Pancreas (tissue), 10 donors: ENCODE results near the gene KCTD18. TPM values are rescaled to one million over a fixed set of nuclear protein-coding genes. Genes with fewer than 3 reads are reported as not detected.

Experiments
- ATAC-seq, 4 donors: fragments of 200-7000 bp; cut with Tn5 transposase; one replicate each; pipeline versions ENCODE4 v1.8.0 to v1.9.1; 2020; ENCODE audit warnings: mild to moderate bottlenecking in 4 of 4, moderate library complexity in 4 of 4
- DNase-seq, 6 donors: peaks; one replicate each; pipeline ENCODE4 v3.0.0-alpha.2; 2020
- FAIRE-seq: peaks from 2 replicates; lab custom pipeline; 2012; peaks lifted over from hg19 to GRCh38; lab: Jason Lieb, UNC
- H3K27ac ChIP-seq, 4 donors: fragments of 200-600 bp; sonication (generic); 1 replicate in 3 of 4; 2 replicates in 1 of 4; pipeline versions ENCODE4 v1.5.0 to v1.8.0; 2020
- H3K27me3 ChIP-seq, 4 donors: fragments of 200-600 bp; one replicate each; pipeline ENCODE4 v1.8.0; 2021
- H3K36me3 ChIP-seq, 3 donors: fragments of 200-600 bp; sonication (generic) in 1 of 3; one replicate each; pipeline versions ENCODE4 v1.5.0 to v1.8.0; 2020 to 2021
- H3K4me1 ChIP-seq, 3 donors: fragments of 200-600 bp; one replicate each; pipeline ENCODE4 v1.8.0; 2021
- H3K4me3 ChIP-seq, 4 donors: fragments of 200-600 bp; sonication (generic) in 2 of 4; one replicate each; pipeline versions ENCODE4 v1.5.0 to v1.8.0; 2020 to 2021
- H3K9me3 ChIP-seq, 4 donors: fragments of 200-600 bp; one replicate each; pipeline ENCODE4 v1.8.0; 2021
- WGBS, 2 donors: extraction: QIAGEN DNeasy Blood & Tissue Kit; methylation state at CpG; one replicate each; pipeline ENCODE4 v1.1.7; 2013; 5-methylcytosine and 5-hydroxymethylcytosine counted together
- intact Hi-C, 3 donors: fragments of 100-400 bp; cut with DNase I; formaldehyde crosslinking; loops; one replicate each; pipeline versions ENCODE4 v1.11.1 to v1.14.2; 2022
- polyA plus RNA-seq, 2 donors: library from polyadenylated mRNA; stranded (reverse); fragments of 200-250 nt; gene quantifications; one replicate each; pipeline ENCODE4 v1.2.3, GENCODE V29; 2013
- total RNA-seq, 6 donors: library from RNA; stranded (reverse); fragmentation: NEBNext Ultra II Directional in 4 of 6; extraction: Animal tissue kit (Norgen Biotek cat#: 25700) in 4 of 6; gene quantifications; one replicate each; pipeline versions ENCODE4 v1.2.1 to v1.2.4, GENCODE V29; 2021 to 2023
- TF ChIP-seq, protein P1 (sequence below), 4 donors: fragments of 200-600 bp; sonication (generic) in 3 of 4; IDR thresholded peaks; one replicate each; pipeline versions ENCODE4 v1.5.0 to v1.8.0; 2021; ENCODE audit warnings: antibody characterized with exemption in 4 of 4
- donor health status: healthy with polysubstance abuse.
- donor health status: DM: no; HTN: no; CAD: no; lungs with moderate emphysema.
- donor health status: DM: no; HTN: no; CAD: no.
- donor health status: control.
- donor health status: control.
- donor health status: Bipolar disorder and iron deficiency.
- donor health status: DM: yes; HTN: yes; CAD: no.
- donor health status: DM: no; HTN: no; CAD: no.
- donor health status: DM: no; HTN: no; CAD: no.
- donor health status: DM: yes; HTN: yes; CAD: no.

Gene KCTD18
- total and polyA plus RNA-seq, 8 donors, result 5.0 to 13.5 (median 9.7) TPM

DNA sequence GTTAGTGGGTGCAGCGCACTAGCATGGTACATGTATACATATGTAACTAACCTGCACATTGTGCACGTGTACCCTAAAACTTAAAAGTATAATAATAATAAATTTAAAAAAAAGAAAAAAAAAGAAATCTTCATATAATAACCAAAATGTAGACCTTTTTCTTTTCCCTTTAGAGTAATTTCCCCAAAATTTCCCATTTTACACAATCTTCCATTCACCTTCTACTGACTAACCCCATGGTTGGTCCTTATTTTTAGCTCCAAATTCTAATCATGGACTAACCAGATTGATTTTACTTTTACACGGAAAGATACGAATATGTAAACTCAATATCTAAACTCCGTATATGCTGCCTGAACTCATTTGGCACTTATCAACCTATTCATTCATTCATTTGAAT is 7.7 kb downstream of the KCTD18 start:
- no peaks in the 10 kb centered on the region for H3K27me3 ChIP-seq
- intact Hi-C loops, result no loop called here
- 95 to 97% methylated on average over 5 of the region's 5 CpGs for WGBS, 2 donors
- DNase-seq (no peak), FAIRE-seq (no peak), ATAC-seq (no peak)
- no peak overlapping the region for H3K4me3 ChIP-seq
- H3K36me3 ChIP-seq, result peaks cover 0 to 4% (median under 1%) of the 10 kb centered on the region in 3 donors
- TF ChIP-seq, protein P1, sequence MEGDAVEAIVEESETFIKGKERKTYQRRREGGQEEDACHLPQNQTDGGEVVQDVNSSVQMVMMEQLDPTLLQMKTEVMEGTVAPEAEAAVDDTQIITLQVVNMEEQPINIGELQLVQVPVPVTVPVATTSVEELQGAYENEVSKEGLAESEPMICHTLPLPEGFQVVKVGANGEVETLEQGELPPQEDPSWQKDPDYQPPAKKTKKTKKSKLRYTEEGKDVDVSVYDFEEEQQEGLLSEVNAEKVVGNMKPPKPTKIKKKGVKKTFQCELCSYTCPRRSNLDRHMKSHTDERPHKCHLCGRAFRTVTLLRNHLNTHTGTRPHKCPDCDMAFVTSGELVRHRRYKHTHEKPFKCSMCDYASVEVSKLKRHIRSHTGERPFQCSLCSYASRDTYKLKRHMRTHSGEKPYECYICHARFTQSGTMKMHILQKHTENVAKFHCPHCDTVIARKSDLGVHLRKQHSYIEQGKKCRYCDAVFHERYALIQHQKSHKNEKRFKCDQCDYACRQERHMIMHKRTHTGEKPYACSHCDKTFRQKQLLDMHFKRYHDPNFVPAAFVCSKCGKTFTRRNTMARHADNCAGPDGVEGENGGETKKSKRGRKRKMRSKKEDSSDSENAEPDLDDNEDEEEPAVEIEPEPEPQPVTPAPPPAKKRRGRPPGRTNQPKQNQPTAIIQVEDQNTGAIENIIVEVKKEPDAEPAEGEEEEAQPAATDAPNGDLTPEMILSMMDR (IDR thresholded peaks at IDR 0.05), result no peak
- H3K4me1 ChIP-seq, result no peaks in the 10 kb centered on the region
- H3K9me3 ChIP-seq, result no peaks in the 10 kb centered on the region
- no peak overlapping the region for H3K27ac ChIP-seq

DNA sequence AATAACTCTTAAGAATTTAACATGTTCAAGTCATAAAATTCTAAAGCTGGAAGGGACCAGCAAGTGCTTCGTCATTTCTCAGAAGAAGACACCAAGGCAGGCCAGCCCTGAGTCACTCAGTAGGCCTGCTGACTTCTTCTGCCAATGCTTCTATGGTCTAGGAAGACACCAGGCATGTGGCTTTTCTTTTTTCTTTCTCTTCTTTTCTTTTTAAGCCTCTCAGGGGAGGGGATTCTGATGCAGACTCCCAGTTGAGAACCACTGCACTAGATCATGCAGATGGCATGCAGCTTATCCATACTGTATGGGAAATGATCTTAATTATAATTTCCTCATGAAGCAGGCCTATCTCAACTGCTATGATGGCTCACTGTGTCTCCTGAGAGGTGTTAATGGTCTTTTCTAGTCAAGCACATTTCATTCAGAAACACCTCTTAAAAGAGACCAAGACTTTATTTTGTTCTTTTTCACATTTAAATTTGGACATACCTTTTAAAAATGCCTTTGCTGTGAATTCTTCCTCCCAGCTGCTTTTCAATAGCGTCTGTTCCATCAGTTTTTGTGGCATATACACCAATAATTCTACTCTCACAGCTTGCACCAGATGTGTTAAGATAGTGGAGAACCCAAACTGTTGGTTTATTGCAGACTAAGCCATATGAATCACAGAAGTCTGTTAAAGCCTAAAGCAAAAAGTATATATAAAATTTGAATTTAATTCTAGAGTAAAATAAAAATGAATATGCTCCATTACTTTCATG is 11.3 kb downstream of the KCTD18 start:
- no peak for ATAC-seq
- intact Hi-C loops, result no loop called here
- H3K27me3 ChIP-seq, result no peaks in the 10 kb centered on the region
- no peak overlapping the region for H3K27ac ChIP-seq
- WGBS, 2 donors, result 90% methylated on average over 2 of the region's 2 CpGs
- no peak overlapping the region for H3K4me3 ChIP-seq
- FAIRE-seq, result no peak
- TF ChIP-seq, protein P1 (IDR thresholded peaks at IDR 0.05), result no peak
- DNase-seq, result no peak
- H3K4me1 ChIP-seq, result no peaks in the 10 kb centered on the region
- peaks cover 0 to 12% (median 5%) of the 10 kb centered on the region in 3 donors for H3K36me3 ChIP-seq
- no peaks in the 10 kb centered on the region for H3K9me3 ChIP-seq

DNA sequence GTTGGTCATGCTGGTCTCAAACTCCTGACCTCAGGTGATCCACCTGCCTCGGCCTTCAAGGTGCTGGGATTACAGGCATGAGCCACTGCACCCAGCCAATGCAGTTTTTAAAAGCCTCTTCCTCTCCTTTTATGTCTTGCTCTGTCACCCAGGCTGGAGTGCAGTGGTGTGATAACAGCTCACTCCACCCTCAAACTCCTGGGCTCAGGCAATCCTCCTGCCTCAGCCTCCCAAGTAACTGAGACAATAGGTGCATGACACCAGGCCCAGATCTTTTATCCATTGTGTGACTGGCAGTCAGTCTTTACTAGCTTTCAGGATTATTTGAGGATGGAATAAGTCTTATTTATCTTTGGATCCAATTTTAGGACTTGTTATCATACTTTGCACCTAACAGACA is 13.2 kb downstream of the KCTD18 start:
- DNase-seq (no peak), FAIRE-seq (no peak), ATAC-seq (no peak)
- Histone ChIP-seq H3K9me3 (no peaks in the 10 kb centered on the region), H3K27ac (no peak overlapping the region), H3K4me1 (no peaks in the 10 kb centered on the region), H3K27me3 (no peaks in the 10 kb centered on the region), H3K36me3 (peaks cover 0 to 12% (median 5%) of the 10 kb centered on the region in 3 donors), H3K4me3 (no peak overlapping the region)
- 93 to 96% methylated on average over 1 of the region's 1 CpG for WGBS, 2 donors
- intact Hi-C loops, result no loop called here
- TF ChIP-seq, protein P1 (IDR thresholded peaks at IDR 0.05), result no peak

DNA sequence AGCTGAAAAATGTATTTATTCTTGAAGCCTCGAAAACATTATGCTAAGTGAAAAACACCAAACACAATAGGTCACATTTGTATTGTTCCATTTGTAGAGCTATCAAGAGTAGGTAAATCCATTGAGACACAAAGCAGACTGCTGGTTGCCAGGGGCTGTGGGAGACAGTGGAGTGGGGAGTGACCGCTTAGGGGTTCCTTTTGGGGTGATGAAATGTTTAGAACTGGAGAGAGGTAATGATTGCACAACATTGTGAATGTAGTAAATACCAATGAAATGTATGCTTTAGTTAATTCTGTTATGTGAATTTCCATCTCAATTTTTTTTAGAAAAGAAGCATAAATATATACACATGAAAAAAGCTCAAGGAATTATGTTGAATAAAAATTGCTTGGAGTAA is 15.8 kb downstream of the KCTD18 start:
- Histone ChIP-seq H3K36me3 (peaks cover 5 to 26% (median 7%) of the 10 kb centered on the region in 3 donors), H3K27me3 (no peaks in the 10 kb centered on the region), H3K4me3 (no peak overlapping the region), H3K4me1 (no peaks in the 10 kb centered on the region), H3K9me3 (no peaks in the 10 kb centered on the region), H3K27ac (no peak overlapping the region)
- FAIRE-seq (no peak), ATAC-seq (no peak), DNase-seq (no peak)
- 93 to 95% methylated on average over 2 of the region's 2 CpGs for WGBS, 2 donors
- TF ChIP-seq, protein P1 (IDR thresholded peaks at IDR 0.05), result no peak
- intact Hi-C loops, result no loop called here

DNA sequence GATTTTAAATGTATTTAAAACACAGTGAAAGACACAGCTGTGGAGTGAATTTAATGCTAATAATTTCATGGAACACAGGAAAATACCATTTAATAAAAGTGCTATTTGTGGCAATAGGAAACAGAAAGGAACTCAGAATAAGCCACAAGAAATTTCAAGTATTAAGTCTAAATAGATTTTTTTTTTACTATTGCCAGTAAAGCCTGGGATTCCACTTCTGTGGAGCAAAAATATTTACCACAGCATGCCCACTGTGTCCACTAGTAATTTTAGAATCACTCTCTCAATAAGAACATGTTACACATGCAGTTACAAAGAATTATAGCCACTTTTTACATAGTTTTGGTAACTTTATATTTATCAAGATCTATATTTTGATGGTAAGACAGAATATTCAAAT is 17.2 kb downstream of the KCTD18 start:
- intact Hi-C loops, result no loop called here
- FAIRE-seq (no peak), ATAC-seq (no peak), DNase-seq (no peak)
- TF ChIP-seq, protein P1 (IDR thresholded peaks at IDR 0.05), result no peak
- H3K36me3 ChIP-seq, result peaks cover 5 to 26% (median 7%) of the 10 kb centered on the region in 3 donors
- H3K27ac ChIP-seq, result no peak overlapping the region
- no peaks in the 10 kb centered on the region for H3K27me3 ChIP-seq
- H3K9me3 ChIP-seq, result no peaks in the 10 kb centered on the region
- H3K4me1 ChIP-seq, result no peaks in the 10 kb centered on the region
- no peak overlapping the region for H3K4me3 ChIP-seq
